GM19372 (cell line): ENCODE results near the gene POLA1.
A peak's percentile ranks its signal among the peaks of the same experiment; 100 is the strongest.
"Not testable (repeated sequence)": the region's sequence is repeated elsewhere in the genome, so short reads cannot be mapped to it uniquely, and the experiment has no call there.

Source experiments
- ATAC-seq: cut with Tn5 transposase; IDR thresholded peaks from one replicate; pipeline ENCODE4 v1.9.1; 2021; ENCODE audit warnings: mild to moderate bottlenecking, low read depth, moderate library complexity; ENCODE audit not compliant: unreplicated experiment

POLA1 gene

GRCh38 chrX:24862343-24862742 is 168.6 kb downstream of the POLA1 start:
- no peak for ATAC-seq

GRCh38 chrX:24863779-24864178 is 170.1 kb downstream of the POLA1 start:
- not testable (repeated sequence) for ATAC-seq

GRCh38 chrX:24870143-24870542 is 176.4 kb downstream of the POLA1 start:
- ATAC-seq: no peak

GRCh38 chrX:24874604-24875247 is 181.0 kb downstream of the POLA1 start:
- ATAC-seq: no peak

- ATAC-seq: no peak
Measured at GRCh38 chrX:24876530-24877287, 183.0 kb downstream of the POLA1 start.

GRCh38 chrX:24877288-24877664 is 183.6 kb downstream of the POLA1 start:
- ATAC-seq: no peak

GRCh38 chrX:24877854-24878650 is 184.3 kb downstream of the POLA1 start:
- no peak for ATAC-seq

- no peak for ATAC-seq
Measured at GRCh38 chrX:24879679-24880078, 186.0 kb downstream of the POLA1 start.

GRCh38 chrX:24886916-24887315 is 193.2 kb downstream of the POLA1 start:
- ATAC-seq: no peak

- ATAC-seq: no peak
Measured at GRCh38 chrX:24890677-24891076, 197.0 kb downstream of the POLA1 start.

GRCh38 chrX:24899391-24899790 is 205.7 kb downstream of the POLA1 start:
- no peak for ATAC-seq

- ATAC-seq: no peak
Measured at GRCh38 chrX:24900234-24900633, 206.5 kb downstream of the POLA1 start.

- ATAC-seq: no peak
Measured at GRCh38 chrX:24902806-24903205, 209.1 kb downstream of the POLA1 start.

- no peak for ATAC-seq
Measured at GRCh38 chrX:24918715-24919114, 225.0 kb downstream of the POLA1 start.

GRCh38 chrX:24920769-24921168 is 227.1 kb downstream of the POLA1 start:
- peak; percentile 49 for ATAC-seq

- no peak for ATAC-seq
Measured at GRCh38 chrX:24925430-24925829, 231.7 kb downstream of the POLA1 start.

- no peak for ATAC-seq
Measured at GRCh38 chrX:24927372-24927771, 233.7 kb downstream of the POLA1 start.

GRCh38 chrX:24928114-24928513 is 234.4 kb downstream of the POLA1 start:
- no peak for ATAC-seq

GRCh38 chrX:24934279-24934678 is 240.6 kb downstream of the POLA1 start:
- no peak for ATAC-seq

GRCh38 chrX:24945009-24945408 is 251.3 kb downstream of the POLA1 start:
- ATAC-seq: no peak

- no peak for ATAC-seq
Measured at GRCh38 chrX:24946369-24946768, 252.7 kb downstream of the POLA1 start.
